Ishikawa (cell line): ENCODE measurements around the gene GBGT1.

Experiments
- CREB1 ChIP-seq: IDR thresholded peaks from 2 replicates; pipeline ENCODE4 v1.6.1; 2012; ENCODE audit warnings: low read depth
- REST ChIP-seq: IDR thresholded peaks from 2 replicates; pipeline ENCODE4 v1.6.1; 2012; ENCODE audit warnings: low read depth, mild to moderate bottlenecking
- YY1 ChIP-seq: IDR thresholded peaks from 2 replicates; pipeline ENCODE4 v1.6.1; 2012; ENCODE audit warnings: low read depth
- ZBTB7A ChIP-seq: IDR thresholded peaks from 2 replicates; pipeline ENCODE4 v1.6.1; 2012; ENCODE audit warnings: low read depth
- TF ChIP-seq, protein P1 (sequence below): IDR thresholded peaks from 2 replicates; pipeline ENCODE4 v1.6.1; 2012

GRCh38 chr9:133181561-133181960, 17.8 kb upstream of the GBGT1 start:
- TF ChIP-seq CREB1: no peak
- TF ChIP-seq, protein P1, sequence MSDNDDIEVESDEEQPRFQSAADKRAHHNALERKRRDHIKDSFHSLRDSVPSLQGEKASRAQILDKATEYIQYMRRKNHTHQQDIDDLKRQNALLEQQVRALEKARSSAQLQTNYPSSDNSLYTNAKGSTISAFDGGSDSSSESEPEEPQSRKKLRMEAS: no peak
- no peak for TF ChIP-seq YY1
- TF ChIP-seq REST: no peak
- TF ChIP-seq ZBTB7A: no peak
